Ascending aorta (tissue), 2 donors: ENCODE data around the gene PRR12. TPM values are rescaled to one million over a fixed set of nuclear protein-coding genes. Genes with fewer than 3 reads are reported as not detected.
A peak's percentile ranks its signal among the peaks of the same experiment; 100 is the strongest.

Experiments used
- DNase-seq, 2 donors: peaks; one replicate each; pipeline ENCODE4 v3.0.0-alpha.2; 2019; ENCODE audit warnings: low spot score in 2 of 2
- H3K27ac ChIP-seq, 2 donors: fragments of 200-600 bp; sonication (generic); one replicate each; pipeline ENCODE4 v1.5.1; 2016 to 2017; ENCODE audit warnings: mild to moderate bottlenecking in 1 of 2
- H3K27me3 ChIP-seq: fragments of 200-600 bp; sonication (generic); one replicate; pipeline ENCODE4 v1.5.1; 2017
- H3K36me3 ChIP-seq, 2 donors: fragments of 200-600 bp; sonication (generic); one replicate each; pipeline ENCODE4 v1.5.1; 2016
- H3K4me1 ChIP-seq, 2 donors: fragments of 200-600 bp; sonication (generic); one replicate each; pipeline ENCODE4 v1.5.1; 2016 to 2017; ENCODE audit warnings: mild to moderate bottlenecking in 1 of 2
- H3K4me3 ChIP-seq, 2 donors: fragments of 200-600 bp; sonication (generic); one replicate each; pipeline ENCODE4 v1.5.1; 2016 to 2017; ENCODE audit warnings: mild to moderate bottlenecking in 1 of 2
- H3K9me3 ChIP-seq, 2 donors: fragments of 200-600 bp; sonication (generic); one replicate each; pipeline ENCODE4 v1.5.1; 2016
- intact Hi-C: fragments of 100-400 bp; cut with DNase I; formaldehyde crosslinking; loops from one replicate; pipeline ENCODE4 v1.15.1; 2023
- total RNA-seq: library from RNA; depleted of rRNA; stranded (reverse); fragments of >200 nt; gene quantifications from one replicate; pipeline ENCODE4 v1.1.0, GENCODE V29; 2016
- TF ChIP-seq, protein P1 (sequence below), 3 experiments: fragments of 200-600 bp in 2 of 3; fragments of 450-650 bp in 1 of 3; sonication (generic) in 2 of 3; IDR thresholded peaks; one replicate each; pipeline ENCODE4 v1.5.1; 2016 to 2019; ENCODE audit warnings: antibody characterized with exemption in 3 of 3, mild to moderate bottlenecking in 1 of 3, moderate library complexity in 1 of 3

The PRR12 gene
- total RNA-seq, 1 donor from 2014 or later: 23.6 TPM

DNA sequence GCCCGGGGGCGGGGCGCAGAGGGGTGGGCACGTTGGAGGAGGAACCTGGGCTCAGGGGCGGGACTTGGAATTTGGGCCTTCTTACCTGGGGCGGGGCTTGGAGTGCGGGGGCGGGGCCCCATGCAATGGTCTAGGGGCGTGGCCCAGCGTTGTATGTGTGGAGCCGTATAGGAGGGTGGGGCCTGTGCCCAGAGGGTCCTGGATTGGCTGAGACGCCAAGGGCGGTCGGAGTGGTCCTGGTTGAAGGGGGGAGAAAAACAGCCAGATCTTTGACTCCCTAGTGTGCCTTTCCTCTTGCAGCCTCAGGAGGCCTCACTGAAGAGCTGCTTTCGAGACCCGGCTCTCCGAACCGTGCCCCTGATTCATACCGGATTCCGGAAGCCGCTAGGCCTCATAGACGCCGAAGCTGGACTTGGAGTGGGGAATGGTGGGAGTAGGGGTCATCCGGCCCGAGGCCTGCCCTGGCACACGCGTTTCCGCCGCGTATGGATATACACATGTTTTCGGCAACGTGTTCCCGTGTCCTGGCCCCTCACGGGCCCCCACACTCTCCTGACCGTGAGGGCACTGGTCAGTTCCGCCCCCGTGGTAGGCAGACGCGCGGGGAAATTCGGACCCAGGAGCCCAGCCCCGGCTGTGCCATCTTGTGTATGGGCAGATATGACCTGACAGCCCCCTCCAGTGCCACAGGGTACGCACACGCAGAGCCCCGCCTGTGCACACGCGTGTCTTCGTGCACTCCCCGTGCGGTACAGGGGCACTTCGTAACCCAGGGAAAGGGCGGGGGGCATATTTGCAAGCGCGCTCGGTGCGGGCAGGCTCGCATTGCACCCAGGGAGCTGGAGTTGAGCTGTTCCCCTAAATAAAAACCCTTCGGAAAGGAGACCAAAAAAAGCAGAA, 661 bp upstream of the PRR12 start:
- H3K27ac ChIP-seq: peak overlapping the region; percentile 82 to 87
- intact Hi-C loops: loop anchor here (1.0 to 5.0 kb wide), 5 partner anchors 74 to 277 kb away; partner anchors contain the start of genes AP2A1, DKKL1, PNKP and PRMT1
- TF ChIP-seq, protein P1, sequence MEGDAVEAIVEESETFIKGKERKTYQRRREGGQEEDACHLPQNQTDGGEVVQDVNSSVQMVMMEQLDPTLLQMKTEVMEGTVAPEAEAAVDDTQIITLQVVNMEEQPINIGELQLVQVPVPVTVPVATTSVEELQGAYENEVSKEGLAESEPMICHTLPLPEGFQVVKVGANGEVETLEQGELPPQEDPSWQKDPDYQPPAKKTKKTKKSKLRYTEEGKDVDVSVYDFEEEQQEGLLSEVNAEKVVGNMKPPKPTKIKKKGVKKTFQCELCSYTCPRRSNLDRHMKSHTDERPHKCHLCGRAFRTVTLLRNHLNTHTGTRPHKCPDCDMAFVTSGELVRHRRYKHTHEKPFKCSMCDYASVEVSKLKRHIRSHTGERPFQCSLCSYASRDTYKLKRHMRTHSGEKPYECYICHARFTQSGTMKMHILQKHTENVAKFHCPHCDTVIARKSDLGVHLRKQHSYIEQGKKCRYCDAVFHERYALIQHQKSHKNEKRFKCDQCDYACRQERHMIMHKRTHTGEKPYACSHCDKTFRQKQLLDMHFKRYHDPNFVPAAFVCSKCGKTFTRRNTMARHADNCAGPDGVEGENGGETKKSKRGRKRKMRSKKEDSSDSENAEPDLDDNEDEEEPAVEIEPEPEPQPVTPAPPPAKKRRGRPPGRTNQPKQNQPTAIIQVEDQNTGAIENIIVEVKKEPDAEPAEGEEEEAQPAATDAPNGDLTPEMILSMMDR (IDR thresholded peaks at IDR 0.05): peak in 1 of 3 experiments; percentile 6
- H3K9me3 ChIP-seq: no peaks in the 10 kb centered on the region
- no peaks in the 10 kb centered on the region for H3K27me3 ChIP-seq
- H3K4me3 ChIP-seq: peak overlapping the region; percentile 81 to 91
- DNase-seq: peak; percentile 87 to 97
- peaks cover 13 to 14% of the 10 kb centered on the region in 2 donors for H3K36me3 ChIP-seq
- peaks cover 2 to 12% of the 10 kb centered on the region in 2 donors for H3K4me1 ChIP-seq

DNA sequence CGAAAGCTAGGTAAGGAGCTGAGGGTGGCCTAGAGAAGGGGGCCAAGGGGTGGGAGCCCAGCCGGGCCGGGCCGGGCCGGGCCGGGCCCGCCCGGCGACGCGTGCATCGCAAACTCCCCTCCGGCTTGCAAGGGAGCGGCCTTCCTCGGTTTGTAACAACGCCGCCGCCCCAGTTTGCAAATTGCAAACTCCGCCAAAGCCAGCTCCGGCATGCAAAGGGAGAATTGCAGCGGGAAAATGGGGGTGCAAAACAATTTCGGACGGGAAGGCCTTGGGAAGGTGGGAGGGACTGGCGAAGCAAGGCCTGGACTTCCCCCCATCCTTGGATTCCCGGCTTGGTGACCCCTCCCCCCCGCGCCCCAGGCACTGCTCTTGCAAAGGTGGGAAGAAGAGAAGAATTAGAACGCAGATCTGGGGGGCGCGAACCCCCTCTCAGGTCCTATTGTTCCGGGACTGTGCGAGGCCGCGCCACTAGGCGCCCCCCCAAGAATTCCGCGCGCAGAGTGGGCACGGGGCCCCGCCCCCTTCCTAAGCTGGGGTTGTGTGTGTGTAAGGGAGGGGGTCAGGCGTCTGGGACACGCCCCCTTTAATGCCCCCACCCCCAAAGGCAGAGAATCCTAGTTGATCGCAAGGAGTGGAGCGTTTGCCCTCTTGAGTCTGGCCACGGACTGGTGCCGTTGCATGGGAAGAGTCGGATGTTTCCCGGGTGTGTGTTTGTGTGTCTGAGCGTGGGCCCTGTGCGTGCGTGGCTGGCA, 926 bp downstream of the PRR12 start:
- TF ChIP-seq, protein P1 (IDR thresholded peaks at IDR 0.05): no peak
- intact Hi-C loops: loop anchor here (2.0 to 5.0 kb wide), 4 partner anchors 85 to 275 kb away; partner anchors contain the start of genes AP2A1, DKKL1, PNKP and PRMT1
- Histone ChIP-seq H3K27ac (peak overlapping the region; percentile 82 to 87), H3K9me3 (no peaks in the 10 kb centered on the region), H3K27me3 (no peaks in the 10 kb centered on the region), H3K4me3 (peak overlapping the region; percentile 81 to 91), H3K36me3 (peaks cover 29% of the 10 kb centered on the region in 2 donors), H3K4me1 (peaks cover 2 to 12% of the 10 kb centered on the region in 2 donors)
- DNase-seq: no peak

DNA sequence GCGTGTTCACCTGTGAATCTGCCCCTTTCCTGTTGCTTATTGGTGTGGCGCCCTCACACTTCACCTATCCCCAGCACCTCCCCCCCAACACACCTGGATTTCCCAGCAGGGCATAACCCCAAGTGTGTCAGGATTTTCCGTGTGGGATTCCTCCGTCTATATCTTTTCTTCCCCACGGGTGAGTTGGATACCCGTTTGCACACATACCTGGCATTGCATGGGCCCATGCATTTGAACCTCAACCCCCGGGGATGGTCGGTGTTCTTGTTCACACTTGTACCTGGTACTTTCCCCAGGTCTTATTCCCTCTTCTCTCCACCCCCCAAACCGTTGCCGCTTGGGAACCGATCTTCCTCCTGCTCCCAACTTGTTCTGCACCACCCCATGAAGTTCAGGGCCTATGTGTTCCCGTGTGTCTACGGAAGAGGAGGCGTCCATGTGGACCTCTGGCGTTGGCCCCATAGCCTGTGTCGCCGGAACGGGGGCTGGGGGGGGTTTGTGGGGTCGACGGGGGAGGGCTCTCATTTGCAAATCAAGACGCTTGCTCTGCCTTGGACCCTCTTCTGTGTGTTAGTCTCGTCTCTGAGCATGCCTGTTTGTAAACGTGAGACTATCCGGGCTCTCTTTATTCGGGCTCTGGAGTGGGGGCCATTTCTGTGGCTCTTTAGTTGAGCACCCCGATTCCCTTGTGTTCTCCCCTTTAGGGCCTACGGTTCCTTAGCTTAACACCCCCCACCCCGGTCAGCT, 1.7 kb downstream of the PRR12 start:
- no peak for DNase-seq
- H3K4me3 ChIP-seq: peak overlapping the region; percentile 81 to 91
- no peaks in the 10 kb centered on the region for H3K9me3 ChIP-seq
- peaks cover 2 to 12% of the 10 kb centered on the region in 2 donors for H3K4me1 ChIP-seq
- no peaks in the 10 kb centered on the region for H3K27me3 ChIP-seq
- intact Hi-C loops: loop anchor here (1.0 to 5.0 kb wide), 4 partner anchors 48 to 275 kb away; partner anchors contain the start of genes AP2A1, DKKL1, PNKP and RRAS
- peaks cover 37% of the 10 kb centered on the region in 2 donors for H3K36me3 ChIP-seq
- H3K27ac ChIP-seq: peak overlapping the region; percentile 82 to 87
- TF ChIP-seq, protein P1 (IDR thresholded peaks at IDR 0.05): no peak

DNA sequence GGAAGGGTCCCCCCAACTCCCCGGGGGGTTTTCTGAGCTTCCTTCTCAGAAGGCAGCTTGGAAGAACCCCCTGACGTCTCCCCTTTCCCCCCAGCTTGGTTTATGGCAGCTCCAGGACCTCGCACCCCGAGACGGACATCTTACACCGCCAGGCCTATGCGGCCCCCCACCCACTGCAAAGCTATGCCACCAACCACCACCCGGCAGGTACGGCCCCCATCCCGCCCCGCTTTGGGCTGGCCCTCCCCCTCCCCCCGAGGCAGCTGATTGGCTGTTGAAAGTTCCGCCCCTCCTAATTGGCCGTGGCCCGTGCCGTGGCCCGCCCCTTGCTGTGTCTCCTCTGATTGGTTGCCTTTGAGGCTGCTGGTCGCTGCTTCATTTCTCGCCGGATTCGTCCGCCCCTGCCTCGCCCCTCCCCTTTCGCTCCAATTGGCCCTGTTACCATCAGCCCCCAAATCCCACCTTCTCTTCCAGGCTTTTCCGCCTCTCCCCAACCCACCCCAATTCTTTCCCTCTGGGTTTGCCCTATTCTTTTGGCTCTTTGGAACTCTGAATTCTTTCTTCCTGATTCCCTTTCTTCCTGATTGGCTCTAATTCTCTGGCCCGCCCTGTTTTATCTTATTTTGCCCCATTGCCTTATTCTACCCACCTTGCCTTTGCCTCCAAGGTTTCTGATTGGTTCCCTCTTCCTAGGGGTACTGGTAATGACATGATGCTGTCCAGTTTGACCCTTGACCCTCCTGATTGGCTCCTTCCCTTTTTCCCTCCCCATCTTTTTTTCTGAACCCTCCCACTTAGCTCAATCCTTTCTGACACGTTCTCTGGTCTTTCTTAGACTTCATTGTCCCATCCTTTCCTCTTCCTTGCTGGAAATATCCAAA, 2.5 kb downstream of the PRR12 start:
- Histone ChIP-seq H3K27me3 (no peaks in the 10 kb centered on the region), H3K4me1 (peaks cover 2 to 12% of the 10 kb centered on the region in 2 donors), H3K36me3 (peaks cover 39 to 43% of the 10 kb centered on the region in 2 donors), H3K4me3 (peak overlapping the region; percentile 81 to 91), H3K9me3 (no peaks in the 10 kb centered on the region), H3K27ac (peak overlapping the region; percentile 82 to 87)
- peak; percentile 81 to 97 for DNase-seq
- TF ChIP-seq, protein P1 (IDR thresholded peaks at IDR 0.05): no peak
- intact Hi-C loops: loop anchor here (1.0 to 5.0 kb wide), 4 partner anchors 47 to 274 kb away; partner anchors contain the start of genes AP2A1, DKKL1, PNKP and RRAS
